H1 (cell line): ENCODE data around the gene MRPL36. TPM values are rescaled to one million over a fixed set of nuclear protein-coding genes. Genes with fewer than 3 reads are reported as not detected.

Experiments
- CTCF ChIA-PET: fragments of 300-600 bp; sonication (Branson Sonifier 250); formaldehyde crosslinking; loops from one replicate; lab custom pipeline; 2021; ENCODE audit not compliant: partially characterized antibody; lab: Charles Lee
- POLR2A ChIA-PET: fragments of 300-600 bp; sonication (Branson Sonifier 250); formaldehyde crosslinking; loops from one replicate; lab custom pipeline; 2021; ENCODE audit warnings: inconsistent platforms; ENCODE audit not compliant: partially characterized antibody; lab: Charles Lee
- DNase-seq, 2 experiments: peaks; one replicate each; pipeline versions ENCODE4 v3.0.0 to v3.0.0-alpha.2; 2010 to 2022; ENCODE audit warnings: low spot score in 2 of 2, low read depth in 1 of 2, mixed read lengths in 1 of 2
- FAIRE-seq: peaks from 2 replicates; lab custom pipeline; 2011; peaks lifted over from hg19 to GRCh38; lab: Jason Lieb, UNC
- H2AFZ ChIP-seq: 2 replicates; pipeline ENCODE4 v1.8.1; 2012; ENCODE audit warnings: low read length, inconsistent platforms
- H2AK5ac ChIP-seq: 2 replicates; pipeline ENCODE4 v1.6.1; 2013; ENCODE audit warnings: low read depth, low read length
- H2BK120ac ChIP-seq: replicated peaks from 2 replicates; pipeline ENCODE3; 2013; ENCODE audit warnings: low read depth, low read length, inconsistent platforms
- H2BK12ac ChIP-seq: 2 replicates; pipeline ENCODE4 v1.6.1; 2013; ENCODE audit warnings: low read depth, low read length
- H2BK15ac ChIP-seq: 2 replicates; pipeline ENCODE4 v1.6.1; 2013; ENCODE audit warnings: low read length
- H2BK20ac ChIP-seq: 2 replicates; pipeline ENCODE4 v1.6.1; 2013; ENCODE audit warnings: low read length
- H2BK5ac ChIP-seq: 2 replicates; pipeline ENCODE4 v1.6.1; 2013; ENCODE audit warnings: low read depth, low read length
- H3K14ac ChIP-seq: 2 replicates; pipeline ENCODE4 v1.6.1; 2013; ENCODE audit warnings: inconsistent platforms; ENCODE audit not compliant: insufficient read length
- H3K18ac ChIP-seq: 2 replicates; pipeline ENCODE4 v1.6.1; 2013; ENCODE audit warnings: low read length; ENCODE audit errors: extremely low read depth
- H3K23ac ChIP-seq: 2 replicates; pipeline ENCODE4 v1.6.1; 2013; ENCODE audit warnings: inconsistent platforms; ENCODE audit not compliant: insufficient read length
- H3K23me2 ChIP-seq: 2 replicates; pipeline ENCODE4 v1.6.1; 2013; ENCODE audit warnings: low read depth, low read length
- H3K27ac ChIP-seq: 2 replicates; pipeline ENCODE4 v1.6.1; 2011; ENCODE audit warnings: low read depth, low read length, inconsistent platforms
- H3K27me3 ChIP-seq, 4 experiments: replicated peaks in 1 of 4; 1 replicate in 1 of 4; 2 replicates in 3 of 4; pipeline versions ENCODE4 v1.6.1 to v1.8.1; 2011 to 2013; ENCODE audit warnings: low read length in 3 of 4, mild to moderate bottlenecking in 3 of 4, inconsistent platforms in 2 of 4, mixed read lengths in 2 of 4, moderate library complexity in 1 of 4; ENCODE audit not compliant: control insufficient read depth in 3 of 4, insufficient read depth in 3 of 4; ENCODE audit errors: extremely low read depth in 1 of 4
- H3K36me3 ChIP-seq, 4 experiments: 2 replicates each; pipeline versions ENCODE4 v1.6.1 to v1.8.1; 2011 to 2013; ENCODE audit warnings: mild to moderate bottlenecking in 4 of 4, low read length in 3 of 4, moderate library complexity in 2 of 4, control low read depth in 1 of 4, inconsistent platforms in 1 of 4; ENCODE audit not compliant: insufficient read depth in 4 of 4, control insufficient read depth in 2 of 4
- H3K4ac ChIP-seq: replicated peaks from 2 replicates; pipeline ENCODE3; 2013; ENCODE audit warnings: low read length, low read depth, mixed read lengths, inconsistent platforms; ENCODE audit not compliant: insufficient read length
- H3K4me1 ChIP-seq, 4 experiments: replicated peaks in 1 of 4; 1 replicate in 1 of 4; 2 replicates in 3 of 4; pipeline versions ENCODE4 v1.6.1 to v1.8.1; 2011 to 2013; ENCODE audit warnings: low read length in 3 of 4, inconsistent platforms in 2 of 4, mixed read lengths in 1 of 4; ENCODE audit not compliant: insufficient read depth in 4 of 4, control insufficient read depth in 3 of 4
- H3K4me2 ChIP-seq, 2 experiments: 2 replicates each; pipeline versions ENCODE4 v1.6.1 to v1.8.1; 2011 to 2013; ENCODE audit warnings: low read depth in 2 of 2, low read length in 2 of 2, control low read depth in 1 of 2, inconsistent platforms in 1 of 2, mild to moderate bottlenecking in 1 of 2; ENCODE audit not compliant: insufficient read depth in 1 of 2
- H3K4me3 ChIP-seq, 4 experiments: fragments of 200-600, 300-600 bp in 1 of 4; sonication (generic), shearing (Covaris generic), sonication (Bioruptor Twin) in 1 of 4; 2 replicates each; pipeline versions ENCODE4 v1.5.1 to v1.8.1; 2011 to 2016; ENCODE audit warnings: low read length in 4 of 4, low read depth in 3 of 4, control low read depth in 2 of 4, inconsistent platforms in 2 of 4, mild to moderate bottlenecking in 2 of 4, mixed read lengths in 1 of 4, moderate library complexity in 1 of 4; ENCODE audit not compliant: insufficient read depth in 2 of 4; ENCODE audit errors: extremely low read depth in 1 of 4
- H3K56ac ChIP-seq: replicated peaks from 2 replicates; pipeline ENCODE3; 2013; ENCODE audit warnings: low read depth, mild to moderate bottlenecking, mixed read lengths, low read length, inconsistent platforms; ENCODE audit not compliant: insufficient read length
- H3K79me1 ChIP-seq: 2 replicates; pipeline ENCODE4 v1.6.1; 2013; ENCODE audit warnings: low read depth, low read length, control low read depth
- H3K79me2 ChIP-seq, 2 experiments: 2 replicates each; pipeline versions ENCODE4 v1.6.1 to v1.8.1; 2012 to 2013; ENCODE audit warnings: low read length in 2 of 2, mild to moderate bottlenecking in 2 of 2, inconsistent platforms in 1 of 2; ENCODE audit not compliant: insufficient read depth in 2 of 2, control insufficient read depth in 1 of 2
- H3K9ac ChIP-seq, 4 experiments: replicated peaks in 1 of 4; 1 replicate in 1 of 4; 2 replicates in 3 of 4; pipeline versions ENCODE4 v1.6.1 to v1.8.1; 2011 to 2013; ENCODE audit warnings: low read depth in 3 of 4, low read length in 3 of 4, control low read depth in 2 of 4, mild to moderate bottlenecking in 2 of 4, moderate library complexity in 2 of 4, inconsistent platforms in 1 of 4; ENCODE audit errors: extremely low read depth in 1 of 4
- H3K9me3 ChIP-seq, 2 experiments: 2 replicates each; pipeline versions ENCODE4 v1.6.1 to v1.8.1; 2012 to 2013; ENCODE audit warnings: mild to moderate bottlenecking in 2 of 2, moderate library complexity in 2 of 2, control low read depth in 1 of 2, inconsistent platforms in 1 of 2, low read depth in 1 of 2, low read length in 1 of 2, mixed read lengths in 1 of 2; ENCODE audit not compliant: insufficient read depth in 2 of 2
- H4K20me1 ChIP-seq, 2 experiments: replicated peaks in 1 of 2; 2 replicates each; pipeline versions ENCODE3 to v1.8.1; 2011 to 2013; ENCODE audit warnings: inconsistent platforms in 2 of 2, low read length in 2 of 2, mild to moderate bottlenecking in 1 of 2; ENCODE audit not compliant: insufficient read depth in 2 of 2, control insufficient read depth in 1 of 2
- H4K5ac ChIP-seq: 2 replicates; pipeline ENCODE4 v1.6.1; 2013; ENCODE audit warnings: low read length, low read depth, mixed read lengths, inconsistent platforms; ENCODE audit not compliant: insufficient read length
- H4K8ac ChIP-seq: 2 replicates; pipeline ENCODE4 v1.8.0; 2013; ENCODE audit warnings: mild to moderate bottlenecking, moderate library complexity, low read length, inconsistent platforms; ENCODE audit not compliant: insufficient read depth; ENCODE audit errors: extremely low read depth
- H4K91ac ChIP-seq: replicated peaks from 2 replicates; pipeline ENCODE3; 2013; ENCODE audit warnings: low read length, mixed read lengths, inconsistent platforms; ENCODE audit not compliant: insufficient read length
- ASH2L ChIP-seq: fragments of 200-600, 300-600 bp; sonication (generic); IDR thresholded peaks from one replicate; pipeline ENCODE4 v1.7.1; 2017; ENCODE audit warnings: low read length
- CBX5 ChIP-seq: fragments of 300-800, 300-1000 bp; sonication (generic); IDR thresholded peaks from 2 replicates; pipeline ENCODE4 v1.7.1; 2016; ENCODE audit warnings: antibody characterized with exemption, low read length, low read depth
- CREB1 ChIP-seq: IDR thresholded peaks from 2 replicates; pipeline ENCODE4 v1.6.1; 2012; ENCODE audit warnings: inconsistent platforms
- EGR1 ChIP-seq: IDR thresholded peaks from 2 replicates; pipeline ENCODE4 v1.6.1; 2011; ENCODE audit warnings: low read depth, low read length, borderline replicate concordance
- HDAC2 ChIP-seq, 2 experiments: fragments of 300-600 bp in 1 of 2; sonication (generic) in 1 of 2; IDR thresholded peaks; 2 replicates each; pipeline ENCODE4 v1.6.1; 2011 to 2012; ENCODE audit warnings: low read depth in 2 of 2, low read length in 2 of 2, mild to moderate bottlenecking in 2 of 2, moderate library complexity in 2 of 2, borderline replicate concordance in 1 of 2, inconsistent platforms in 1 of 2
- JUND ChIP-seq: IDR thresholded peaks from 2 replicates; pipeline ENCODE4 v1.6.1; 2011; ENCODE audit warnings: mild to moderate bottlenecking, improper control_type of control experiment, low read length
- MAX ChIP-seq: IDR thresholded peaks from 2 replicates; pipeline ENCODE4 v1.6.1; 2012; ENCODE audit warnings: inconsistent platforms
- NANOG ChIP-seq: IDR thresholded peaks from 2 replicates; pipeline ENCODE4 v1.6.1; 2011; ENCODE audit warnings: low read length, low read depth, mild to moderate bottlenecking, inconsistent platforms; ENCODE audit not compliant: insufficient read depth, poor library complexity, severe bottlenecking
- RNF2 ChIP-seq: fragments of 200-900, 300-1000 bp; sonication (generic); IDR thresholded peaks from 2 replicates; pipeline ENCODE4 v1.7.1; 2016; ENCODE audit warnings: borderline replicate concordance, low read depth, mild to moderate bottlenecking, antibody characterized with exemption, low read length; ENCODE audit not compliant: poor library complexity, severe bottlenecking; ENCODE audit errors: missing control alignments
- RXRA ChIP-seq: IDR thresholded peaks from 2 replicates; pipeline ENCODE4 v1.6.1; 2011; ENCODE audit warnings: low read depth, mild to moderate bottlenecking, low read length, moderate library complexity; ENCODE audit not compliant: insufficient read depth
- SAP30 ChIP-seq: fragments of 300-600 bp; sonication (generic); IDR thresholded peaks from 2 replicates; pipeline ENCODE4 v1.7.1; 2012; ENCODE audit warnings: low read length, moderate library complexity, mild to moderate bottlenecking, inconsistent platforms; ENCODE audit not compliant: insufficient read depth, insufficient replicate concordance
- SP2 ChIP-seq: IDR thresholded peaks from 2 replicates; pipeline ENCODE4 v1.6.1; 2012; ENCODE audit warnings: mild to moderate bottlenecking, low read length, inconsistent platforms
- TBP ChIP-seq: IDR thresholded peaks from 2 replicates; pipeline ENCODE4 v1.6.1; 2011; ENCODE audit warnings: low read depth, low read length, improper control_type of control experiment
- TEAD4 ChIP-seq: IDR thresholded peaks from 2 replicates; pipeline ENCODE4 v1.6.1; 2012; ENCODE audit warnings: low read depth, low read length, inconsistent platforms, mixed read lengths
- WGBS, 2 experiments: shearing (Covaris generic) in 1 of 2; methylation state at CpG; one replicate each; pipeline versions ENCODE4 v1.1.6 to v1.1.7; 2013 to 2015; ENCODE audit warnings: low lambda C conversion rate in 2 of 2, mixed read lengths in 2 of 2, inconsistent platforms in 1 of 2, low coverage in 1 of 2, missing lambda C conversion rate in 1 of 2; ENCODE audit not compliant: insufficient replicate concordance in 2 of 2, insufficient coverage in 1 of 2, insufficient read length in 1 of 2; ENCODE audit errors: extremely low coverage in 1 of 2, missing lambda C conversion rate in 1 of 2; 5-methylcytosine and 5-hydroxymethylcytosine counted together
- polyA plus RNA-seq, 7 experiments: library from polyadenylated mRNA; depleted of rRNA in 3 of 7; stranded (reverse) in 5 of 7; unstranded in 2 of 7; fragments of >200 nt in 5 of 7; fragments of 200-250 nt in 2 of 7; gene quantifications; 1 replicate in 5 of 7; 2 replicates in 1 of 7; 4 replicates in 1 of 7; pipeline versions ENCODE4 v1.2.1 to v1.2.3, GENCODE V29; 2011 to 2013; ENCODE audit warnings: missing spikeins in 2 of 7, mixed read lengths in 2 of 7
- total RNA-seq: library from RNA; stranded (reverse); fragmentation: NEBNext Ultra II Directional; extraction: Animal tissue kit (Norgen Biotek cat#: 25700); gene quantifications from 2 replicates; pipeline ENCODE4 v1.2.1, GENCODE V29; 2021

The MRPL36 gene
- total and polyA plus RNA-seq, 2 of the 8 experiments (the other 6 are each of a cell fraction or from before 2014, with no cell fraction given), result 56.3 to 81.5 TPM

GRCh38 chr5:1806974-1807373 lies 7.3 kb upstream of the MRPL36 start:
- Histone ChIP-seq H3K56ac (no peak overlapping the region), H3K18ac (no peak overlapping the region), H2BK120ac (no peak overlapping the region), H2BK15ac (no peak overlapping the region), H3K79me2 (peaks cover 21 to 100% of the 10 kb centered on the region in 2 experiments), H3K27me3 (no peaks in the 10 kb centered on the region), H3K4ac (no peak overlapping the region), H2BK5ac (no peak overlapping the region), H3K4me1 (peaks cover 0 to 2% (median 0%) of the 10 kb centered on the region in 4 experiments; a peak in 1 of 7 replicates), H4K5ac (no peak overlapping the region), H3K14ac (no peak overlapping the region), H3K23me2 (no peaks in the 10 kb centered on the region), H2BK12ac (no peak overlapping the region), H4K8ac (no peak overlapping the region), H3K27ac (no peak overlapping the region), H3K4me2 (no peak overlapping the region), H3K9me3 (no peaks in the 10 kb centered on the region), H3K79me1 (peaks cover 12% of the 10 kb centered on the region), H4K20me1 (peaks cover 13 to 44% of the 10 kb centered on the region in 2 experiments), H2AK5ac (no peak overlapping the region), H2AFZ (no peak overlapping the region), H4K91ac (no peak overlapping the region), H2BK20ac (no peak overlapping the region), H3K9ac (no peak overlapping the region), H3K36me3 (peaks cover 32 to 85% (median 63%) of the 10 kb centered on the region in 4 experiments), H3K23ac (no peak overlapping the region), H3K4me3 (no peak overlapping the region)
- ChIA-PET CTCF (no interaction called here), POLR2A (no interaction called here)
- 89 to 100% methylated on average over 1 to 16 of the region's 16 CpGs for WGBS, 2 experiments
- FAIRE-seq, result no peak
- DNase-seq, result no peak
- TF ChIP-seq CREB1 (no peak), NANOG (no peak), MAX (no peak), TEAD4 (no peak), SP2 (no peak), JUND (no peak), EGR1 (no peak), TBP (no peak), SAP30 (no peak), ASH2L (no peak), RNF2 (no peak), CBX5 (no peak), RXRA (no peak), HDAC2 (IDR thresholded peaks at IDR 0.05; ENCODE audit: borderline replicate concordance in 1 of 2, low read depth in 2 of 2, low read length in 2 of 2) (no peak)
